GM19193 (cell line): ENCODE measurements around the gene ABCG5.

Experiments
- POLR2A ChIP-seq: IDR thresholded peaks from 4 replicates; pipeline ENCODE4 v1.6.1; 2011; ENCODE audit not compliant: insufficient read depth, insufficient read length; ENCODE audit errors: extremely low read depth

ABCG5 gene

GRCh38 chr2:43826305-43827250, 12.1 kb downstream of the ABCG5 start:
- TF ChIP-seq POLR2A: no peak

GRCh38 chr2:43825841-43826240, 12.8 kb downstream of the ABCG5 start:
- no peak for TF ChIP-seq POLR2A

GRCh38 chr2:43824951-43825493, 13.6 kb downstream of the ABCG5 start:
- no peak for TF ChIP-seq POLR2A

GRCh38 chr2:43824512-43824911, 14.1 kb downstream of the ABCG5 start:
- no peak for TF ChIP-seq POLR2A

GRCh38 chr2:43823751-43824150, 14.9 kb downstream of the ABCG5 start:
- TF ChIP-seq POLR2A: no peak

GRCh38 chr2:43822839-43823238, 15.8 kb downstream of the ABCG5 start:
- no peak for TF ChIP-seq POLR2A

- TF ChIP-seq POLR2A: no peak
Measured at GRCh38 chr2:43819491-43820163, 19.0 kb downstream of the ABCG5 start.

- TF ChIP-seq POLR2A: no peak
Measured at GRCh38 chr2:43818761-43819160, 19.9 kb downstream of the ABCG5 start.

- no peak for TF ChIP-seq POLR2A
Measured at GRCh38 chr2:43814711-43815110, 23.9 kb downstream of the ABCG5 start.

- TF ChIP-seq POLR2A: no peak
Measured at GRCh38 chr2:43812947-43813346, 25.7 kb downstream of the ABCG5 start.

GRCh38 chr2:43812006-43812405, 26.6 kb downstream of the ABCG5 start:
- TF ChIP-seq POLR2A: no peak

- TF ChIP-seq POLR2A: no peak
Measured at GRCh38 chr2:43810888-43811287, 27.8 kb downstream of the ABCG5 start.

- TF ChIP-seq POLR2A: no peak
Measured at GRCh38 chr2:43810452-43810851, 28.2 kb downstream of the ABCG5 start.

GRCh38 chr2:43806719-43807031, 32.0 kb downstream of the ABCG5 start:
- TF ChIP-seq POLR2A: no peak

GRCh38 chr2:43803113-43803512, 35.5 kb downstream of the ABCG5 start:
- TF ChIP-seq POLR2A: no peak

GRCh38 chr2:43802135-43802534, 36.5 kb downstream of the ABCG5 start:
- no peak for TF ChIP-seq POLR2A

GRCh38 chr2:43800894-43801293, 37.7 kb downstream of the ABCG5 start:
- no peak for TF ChIP-seq POLR2A

GRCh38 chr2:43798300-43798699, 40.3 kb downstream of the ABCG5 start:
- no peak for TF ChIP-seq POLR2A
